ENCODE measurements around the gene OR10H4. TPM values are rescaled to one million over a fixed set of nuclear protein-coding genes. Genes with fewer than 3 reads are reported as not detected.
"Not testable (repeated sequence)": the region's sequence is repeated elsewhere in the genome, so short reads cannot be mapped to it uniquely, and the experiment has no call there.

OR10H4 gene
- total RNA-seq, 1 donor from 2014 or later: not detected

DNA sequence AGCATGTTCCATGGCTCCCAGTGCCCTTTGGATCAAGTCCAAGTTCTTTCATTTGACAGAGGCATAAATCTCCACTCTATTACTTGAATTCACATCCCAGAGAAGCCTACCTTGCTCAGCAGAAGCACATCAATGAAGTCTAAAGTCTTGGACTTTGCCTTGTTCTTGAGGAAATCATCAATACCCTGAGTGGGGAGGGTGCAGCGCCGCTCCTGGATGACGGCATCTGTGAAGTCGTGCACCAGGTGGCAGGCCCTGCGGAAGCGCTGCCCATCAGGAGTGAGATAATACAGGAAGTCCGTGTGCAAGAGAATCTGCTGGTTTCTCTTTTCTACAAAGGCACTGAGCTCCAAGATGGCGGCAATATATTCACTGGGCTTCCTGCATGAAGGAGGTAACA, 25.1 kb upstream of the OR10H4 start:
- Mint-ChIP-seq H3K4me3 (no peak overlapping the region), H3K4me1 (ENCODE audit: low read depth) (no peaks in the 10 kb centered on the region), H3K9me3 (no peaks in the 10 kb centered on the region), H3K36me3 (ENCODE audit: low read depth) (no peaks in the 10 kb centered on the region), H3K27me3 (ENCODE audit: insufficient read depth) (no peaks in the 10 kb centered on the region), H3K27ac (no peak overlapping the region)
- DNase-seq (ENCODE audit: low spot score): no peak
- intact Hi-C loops (cut with micrococcal nuclease): no loop called here

DNA sequence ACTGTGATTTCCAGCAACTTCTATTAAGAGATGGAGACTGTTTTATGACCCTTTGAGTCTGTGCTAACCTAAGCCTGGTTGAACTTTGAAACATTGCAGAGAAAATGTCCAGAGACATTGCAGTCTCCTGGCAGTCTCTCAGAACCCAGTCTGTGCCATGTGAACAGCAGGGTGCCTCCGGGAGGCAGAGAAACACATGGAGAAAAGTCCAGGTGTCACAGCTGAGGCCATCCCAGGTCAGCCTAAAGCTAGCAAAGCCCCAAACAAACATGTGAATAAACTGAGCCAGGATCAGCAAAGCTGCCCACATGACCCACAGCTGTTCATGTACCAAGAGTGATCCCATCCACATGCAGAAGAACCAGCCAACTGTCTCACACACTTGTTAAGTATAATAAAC, 22.3 kb upstream of the OR10H4 start:
- H3K4me3 Mint-ChIP-seq: no peak overlapping the region
- DNase-seq (ENCODE audit: low spot score): no peak
- intact Hi-C loops (cut with micrococcal nuclease): no loop called here
- no peaks in the 10 kb centered on the region for H3K27me3 Mint-ChIP-seq (ENCODE audit: insufficient read depth)
- no peak overlapping the region for H3K27ac Mint-ChIP-seq
- peaks cover 12% of the 10 kb centered on the region for H3K9me3 Mint-ChIP-seq
- H3K36me3 Mint-ChIP-seq (ENCODE audit: low read depth): no peaks in the 10 kb centered on the region
- no peaks in the 10 kb centered on the region for H3K4me1 Mint-ChIP-seq (ENCODE audit: low read depth)

GRCh38 chr19:15928321-15928720, 20.5 kb upstream of the OR10H4 start:
- H3K36me3 Mint-ChIP-seq (ENCODE audit: low read depth): no peaks in the 10 kb centered on the region
- DNase-seq (ENCODE audit: low spot score): no peak
- H3K4me3 Mint-ChIP-seq: no peak overlapping the region
- H3K27ac Mint-ChIP-seq: no peak overlapping the region
- no peaks in the 10 kb centered on the region for H3K4me1 Mint-ChIP-seq (ENCODE audit: low read depth)
- peaks cover 12% of the 10 kb centered on the region for H3K9me3 Mint-ChIP-seq
- intact Hi-C loops (cut with micrococcal nuclease): no loop called here
- no peaks in the 10 kb centered on the region for H3K27me3 Mint-ChIP-seq (ENCODE audit: insufficient read depth)

GRCh38 chr19:15933761-15934331, 15.0 kb upstream of the OR10H4 start:
- intact Hi-C loops (cut with micrococcal nuclease); H3K36me3 Mint-ChIP-seq (ENCODE audit: low read depth); H3K27me3 Mint-ChIP-seq (ENCODE audit: insufficient read depth); H3K4me1 Mint-ChIP-seq (ENCODE audit: low read depth); DNase-seq (ENCODE audit: low spot score); H3K27ac Mint-ChIP-seq; H3K4me3 Mint-ChIP-seq: not testable (repeated sequence)
- H3K9me3 Mint-ChIP-seq: peaks cover 17% of the 10 kb centered on the region

GRCh38 chr19:15934332-15935078, 14.3 kb upstream of the OR10H4 start, which contains the start of gene CYP4F11:
TSS of gene CYP4F11 (minus strand) at chr19:15934529. CDS start at chr19:15934408, 121 bp downstream.
- H3K27ac Mint-ChIP-seq: no peak within 1 kb of the TSS
- H3K4me1 Mint-ChIP-seq (ENCODE audit: low read depth): no peaks in the 10 kb centered on the region
- intact Hi-C loops (cut with micrococcal nuclease): no loop called here
- no peaks in the 10 kb centered on the region for H3K27me3 Mint-ChIP-seq (ENCODE audit: insufficient read depth)
- peaks cover 13% of the 10 kb centered on the region for H3K9me3 Mint-ChIP-seq
- no peak for DNase-seq (ENCODE audit: low spot score)
- no peak within 1 kb of the TSS for H3K4me3 Mint-ChIP-seq
- no peaks in the 10 kb centered on the region for H3K36me3 Mint-ChIP-seq (ENCODE audit: low read depth)

GRCh38 chr19:15935167-15935702, 13.6 kb upstream of the OR10H4 start:
- H3K36me3 Mint-ChIP-seq (ENCODE audit: low read depth): no peaks in the 10 kb centered on the region
- H3K27ac Mint-ChIP-seq: no peak overlapping the region
- peaks cover 13% of the 10 kb centered on the region for H3K9me3 Mint-ChIP-seq
- no peaks in the 10 kb centered on the region for H3K27me3 Mint-ChIP-seq (ENCODE audit: insufficient read depth)
- intact Hi-C loops (cut with micrococcal nuclease): no loop called here
- H3K4me1 Mint-ChIP-seq (ENCODE audit: low read depth): no peaks in the 10 kb centered on the region
- no peak for DNase-seq (ENCODE audit: low spot score)
- H3K4me3 Mint-ChIP-seq: no peak overlapping the region

GRCh38 chr19:15936173-15936572, 12.6 kb upstream of the OR10H4 start:
- Mint-ChIP-seq H3K36me3 (ENCODE audit: low read depth) (no peaks in the 10 kb centered on the region), H3K27ac (no peak overlapping the region), H3K27me3 (ENCODE audit: insufficient read depth) (no peaks in the 10 kb centered on the region), H3K9me3 (peaks cover 7% of the 10 kb centered on the region), H3K4me3 (no peak overlapping the region), H3K4me1 (ENCODE audit: low read depth) (no peaks in the 10 kb centered on the region)
- no peak for DNase-seq (ENCODE audit: low spot score)
- intact Hi-C loops (cut with micrococcal nuclease): no loop called here

DNA sequence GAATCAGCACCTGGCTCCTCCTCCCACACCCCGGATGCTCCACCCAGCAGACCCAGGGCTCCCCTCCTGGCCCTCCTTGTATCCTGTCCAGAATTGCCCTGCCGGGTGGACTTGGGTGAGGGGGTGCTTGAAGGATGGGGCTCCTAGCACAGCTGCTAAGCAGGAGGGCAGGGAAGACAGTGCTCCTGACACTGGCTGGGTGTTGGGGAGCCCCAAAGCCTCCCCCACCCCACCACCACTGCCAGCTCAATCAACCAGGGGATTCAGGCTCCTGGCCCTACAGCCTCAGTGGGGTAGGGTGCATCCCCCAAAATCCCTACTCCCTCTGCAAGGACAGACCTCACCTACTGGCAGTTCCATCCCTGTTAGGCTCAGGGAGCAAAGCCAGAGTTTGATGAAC, 11.9 kb upstream of the OR10H4 start:
- H3K9me3 Mint-ChIP-seq: peaks cover 5% of the 10 kb centered on the region
- no peaks in the 10 kb centered on the region for H3K27me3 Mint-ChIP-seq (ENCODE audit: insufficient read depth)
- H3K27ac Mint-ChIP-seq: no peak overlapping the region

DNA sequence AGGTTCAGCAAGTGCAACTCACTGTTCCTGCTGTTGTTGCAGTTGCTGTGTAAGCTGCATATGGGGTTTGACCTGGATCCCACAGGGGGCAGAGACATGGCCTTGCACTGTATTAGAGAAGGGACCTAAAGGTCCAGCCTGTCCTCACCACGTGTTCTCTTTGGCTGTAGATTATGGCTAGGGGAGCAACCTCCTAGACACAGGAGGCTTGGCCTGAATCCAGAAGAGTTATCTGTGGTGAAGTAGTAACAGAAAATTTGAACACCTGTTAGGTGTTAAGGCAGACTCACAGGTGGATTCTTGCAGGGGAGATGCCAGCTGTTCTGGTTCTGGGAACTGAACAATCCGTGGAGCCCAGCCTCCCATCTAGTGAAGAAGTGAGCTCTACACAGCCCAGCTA, 11.0 kb upstream of the OR10H4 start:
- DNase-seq (ENCODE audit: low spot score): no peak
- H3K36me3 Mint-ChIP-seq (ENCODE audit: low read depth): no peaks in the 10 kb centered on the region
- H3K4me1 Mint-ChIP-seq (ENCODE audit: low read depth): no peaks in the 10 kb centered on the region
- intact Hi-C loops (cut with micrococcal nuclease): no loop called here
- peaks cover 5% of the 10 kb centered on the region for H3K9me3 Mint-ChIP-seq
- no peak overlapping the region for H3K4me3 Mint-ChIP-seq
- H3K27ac Mint-ChIP-seq: no peak overlapping the region
- peaks cover 3% of the 10 kb centered on the region for H3K27me3 Mint-ChIP-seq (ENCODE audit: insufficient read depth)

More for the DNA sequence above, 11.9 kb upstream of the OR10H4 start:
- Mint-ChIP-seq H3K4me1 (ENCODE audit: low read depth) (no peaks in the 10 kb centered on the region), H3K36me3 (ENCODE audit: low read depth) (no peaks in the 10 kb centered on the region), H3K4me3 (no peak overlapping the region)
- intact Hi-C loops (cut with micrococcal nuclease): no loop called here
- DNase-seq (ENCODE audit: low spot score): no peak

- Mint-ChIP-seq H3K27ac (no peak overlapping the region), H3K9me3 (peaks cover 14% of the 10 kb centered on the region), H3K4me1 (ENCODE audit: low read depth) (no peaks in the 10 kb centered on the region), H3K36me3 (ENCODE audit: low read depth) (no peaks in the 10 kb centered on the region), H3K4me3 (no peak overlapping the region), H3K27me3 (ENCODE audit: insufficient read depth) (peaks cover 19% of the 10 kb centered on the region)
- DNase-seq (ENCODE audit: low spot score): no peak
- intact Hi-C loops (cut with micrococcal nuclease): no loop called here
These were observed 4.4 kb upstream of the OR10H4 start for GRCh38 chr19:15944401-15944800.

DNA sequence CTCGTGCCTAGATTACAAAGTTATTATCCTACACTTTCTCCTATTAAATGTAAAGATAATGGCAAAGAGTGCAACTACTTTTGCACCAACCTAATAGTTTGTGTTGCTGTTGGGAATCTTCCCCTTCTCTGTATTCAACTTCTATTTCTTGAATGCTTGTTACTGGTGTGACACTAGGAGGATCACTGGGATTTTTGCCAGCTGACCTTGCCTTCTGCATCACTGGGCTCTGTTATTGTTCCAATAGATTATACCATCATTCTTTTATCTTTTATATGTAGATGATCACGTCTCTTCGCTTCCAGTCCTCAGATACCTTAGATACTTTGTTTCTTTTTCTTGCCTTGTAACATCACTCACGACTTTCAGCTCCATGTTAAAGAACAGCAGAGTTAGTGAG, 3.5 kb upstream of the OR10H4 start:
- H3K4me1 Mint-ChIP-seq (ENCODE audit: low read depth): no peaks in the 10 kb centered on the region
- peaks cover 19% of the 10 kb centered on the region for H3K27me3 Mint-ChIP-seq (ENCODE audit: insufficient read depth)
- no peak overlapping the region for H3K27ac Mint-ChIP-seq
- H3K4me3 Mint-ChIP-seq: no peak overlapping the region
- no peak for DNase-seq (ENCODE audit: low spot score)
- intact Hi-C loops (cut with micrococcal nuclease): no loop called here
- peaks cover 19% of the 10 kb centered on the region for H3K9me3 Mint-ChIP-seq
- no peaks in the 10 kb centered on the region for H3K36me3 Mint-ChIP-seq (ENCODE audit: low read depth)

DNA sequence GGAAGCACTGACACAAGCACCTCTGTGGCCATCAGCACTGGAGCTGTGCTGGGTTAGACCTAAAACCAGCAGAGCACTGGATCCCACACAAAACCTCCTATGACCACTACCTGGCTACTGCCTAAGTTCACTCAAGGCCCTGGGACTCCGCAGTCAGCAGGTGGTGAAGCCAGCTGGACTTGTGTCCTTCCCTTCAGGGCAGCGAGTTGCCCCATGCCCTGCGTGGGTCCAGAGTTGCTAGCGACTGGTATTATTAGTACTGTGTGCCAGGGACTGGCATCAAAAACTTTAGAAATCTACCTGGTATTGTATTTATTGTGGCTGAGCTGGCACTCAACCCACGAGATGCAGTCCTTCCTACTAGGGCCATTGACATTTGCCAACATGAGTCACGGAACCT, 6.0 kb downstream of the OR10H4 start:
- peaks cover 9% of the 10 kb centered on the region for H3K27me3 Mint-ChIP-seq (ENCODE audit: insufficient read depth)
- intact Hi-C loops (cut with micrococcal nuclease): no loop called here
- H3K9me3 Mint-ChIP-seq: peaks cover under 1% of the 10 kb centered on the region
- H3K27ac Mint-ChIP-seq: no peak overlapping the region
- H3K4me3 Mint-ChIP-seq: no peak overlapping the region
- H3K4me1 Mint-ChIP-seq (ENCODE audit: low read depth): no peaks in the 10 kb centered on the region
- no peaks in the 10 kb centered on the region for H3K36me3 Mint-ChIP-seq (ENCODE audit: low read depth)
- DNase-seq (ENCODE audit: low spot score): no peak

- DNase-seq (ENCODE audit: low spot score): no peak
- no peaks in the 10 kb centered on the region for H3K36me3 Mint-ChIP-seq (ENCODE audit: low read depth)
- no peak overlapping the region for H3K4me3 Mint-ChIP-seq
- no peaks in the 10 kb centered on the region for H3K9me3 Mint-ChIP-seq
- H3K4me1 Mint-ChIP-seq (ENCODE audit: low read depth): no peaks in the 10 kb centered on the region
- H3K27me3 Mint-ChIP-seq (ENCODE audit: insufficient read depth): peaks cover 11% of the 10 kb centered on the region
- intact Hi-C loops (cut with micrococcal nuclease): no loop called here
- no peak overlapping the region for H3K27ac Mint-ChIP-seq
These were observed 13.5 kb downstream of the OR10H4 start for GRCh38 chr19:15962319-15962718.

All from activated T-helper 1 cell treated with anti-CD3 and anti-CD28 coated beads, Interleukin-12 subunit alpha, Interleukin-12 subunit beta, Interleukin-2, Interleukin-4 antibody, amounts not matched to agents 30 ng/mL and 10 ng/mL and 1 ng/mL, durations not matched to agents 14 hours and 24 hours and 36 hours (primary cell).